Transverse colon (tissue), 4 donors: ENCODE measurements around the gene NEO1. TPM values are rescaled to one million over a fixed set of nuclear protein-coding genes. Genes with fewer than 3 reads are reported as not detected.

Source experiments
- DNase-seq: peaks from one replicate; pipeline ENCODE4 v3.0.0-alpha.2; 2019
- H3K27ac ChIP-seq, 4 donors: fragments of 200-600 bp; sonication (generic); 2 replicates each; pipeline ENCODE4 v1.5.1; 2016 to 2018; ENCODE audit warnings: inconsistent platforms in 4 of 4
- H3K27me3 ChIP-seq: fragments of 200-600 bp; sonication (generic); 2 replicates; pipeline ENCODE4 v1.5.1; 2017; ENCODE audit warnings: inconsistent platforms
- H3K36me3 ChIP-seq, 4 donors: fragments of 200-600 bp; sonication (generic); 2 replicates each; pipeline ENCODE4 v1.5.1; 2017 to 2019; ENCODE audit warnings: inconsistent platforms in 4 of 4
- H3K4me1 ChIP-seq, 4 donors: fragments of 200-600 bp; sonication (generic); 2 replicates each; pipeline ENCODE4 v1.5.1; 2017 to 2020; ENCODE audit warnings: inconsistent platforms in 4 of 4
- H3K4me3 ChIP-seq, 4 donors: fragments of 200-600 bp; sonication (generic); 1 replicate in 1 of 4; 2 replicates in 3 of 4; pipeline versions ENCODE4 v1.5.1 to v1.6.1; 2017 to 2019; ENCODE audit warnings: inconsistent platforms in 4 of 4
- H3K9me3 ChIP-seq, 2 donors: fragments of 200-600 bp; sonication (generic); 2 replicates each; pipeline ENCODE4 v1.5.1; 2017 to 2019; ENCODE audit warnings: inconsistent platforms in 2 of 2
- CTCF ChIP-seq, 5 experiments: fragments of 200-600 bp in 3 of 5; fragments of 450-650 bp in 2 of 5; sonication (generic) in 3 of 5; IDR thresholded peaks; 1 replicate in 2 of 5; 2 replicates in 3 of 5; pipeline ENCODE4 v1.5.1; 2016 to 2017; ENCODE audit warnings: antibody characterized with exemption in 5 of 5, inconsistent platforms in 3 of 5, mild to moderate bottlenecking in 2 of 5, moderate library complexity in 1 of 5
- EP300 ChIP-seq: sonication (generic); formaldehyde crosslinking; IDR thresholded peaks from one replicate; pipeline ENCODE4 v1.6.1; 2017; ENCODE audit warnings: antibody characterized with exemption, low read depth
- POLR2A ChIP-seq: fragments of 450-650 bp; IDR thresholded peaks from one replicate; pipeline ENCODE4 v1.6.1; 2016; ENCODE audit warnings: antibody characterized with exemption, mild to moderate bottlenecking, moderate library complexity
- POLR2AphosphoS5 ChIP-seq, 3 donors: sonication (generic); formaldehyde crosslinking; IDR thresholded peaks; one replicate each; pipeline ENCODE4 v1.6.1; 2016; ENCODE audit warnings: antibody characterized with exemption in 3 of 3
- WGBS, 2 donors: methylation state at CpG; one replicate each; pipeline ENCODE4 v1.1.5; 2018; ENCODE audit warnings: low coverage in 1 of 2; 5-methylcytosine and 5-hydroxymethylcytosine counted together
- in situ Hi-C, 4 donors: fragments of 200-750 bp; cut with MboI; loops; one replicate each; pipeline versions ENCODE4 v1.15.0 to v1.15.1; 2017; ENCODE audit warnings: low sequenced_read_pairs in 3 of 4, low pct_ligation_motif_present in 1 of 4, low pct_unique_long_range_greater_than_20kb in 1 of 4
- intact Hi-C: fragments of 100-400 bp; cut with DNase I; formaldehyde crosslinking; loops from one replicate; pipeline ENCODE4 v1.15.1; 2023; ENCODE audit warnings: low total_unique reads
- total RNA-seq, 4 donors: library from RNA; depleted of rRNA; stranded (reverse); fragments of >200 nt; gene quantifications; one replicate each; pipeline ENCODE4 v1.1.0, GENCODE V29; 2016

NEO1 gene
- total RNA-seq, 4 donors from 2014 or later = 100 to 188 (median 135) TPM

GRCh38 chr15:73033611-73034010, 18.7 kb upstream of the NEO1 start:
- TF ChIP-seq POLR2AphosphoS5 (IDR thresholded peaks at IDR 0.05) (no peak), POLR2A (no peak), EP300 (no peak), CTCF (IDR thresholded peaks at IDR 0.05) (no peak)
- no peak overlapping the region for H3K4me3 ChIP-seq
- peaks cover 1% of the 10 kb centered on the region for H3K27me3 ChIP-seq
- WGBS, 2 donors = 85 to 100% methylated on average over 2 to 5 of the region's 5 CpGs
- DNase-seq = no peak
- H3K27ac ChIP-seq = no peak overlapping the region
- intact Hi-C loops (no loop called here), in situ Hi-C loops (no loop called here)
- H3K9me3 ChIP-seq = no peaks in the 10 kb centered on the region
- H3K36me3 ChIP-seq = no peaks in the 10 kb centered on the region
- H3K4me1 ChIP-seq = peaks cover 0 to 10% (median 5%) of the 10 kb centered on the region in 4 donors

- no peak overlapping the region for H3K4me3 ChIP-seq
- no peak overlapping the region for H3K27ac ChIP-seq
- WGBS, 2 donors = 33 to 61% methylated on average over 1 of the region's 1 CpG
- H3K27me3 ChIP-seq = no peaks in the 10 kb centered on the region
- no peaks in the 10 kb centered on the region for H3K9me3 ChIP-seq
- intact Hi-C loops = no loop called here
- no peak for DNase-seq
- no peak for TF ChIP-seq EP300
- no peak for TF ChIP-seq POLR2A
- TF ChIP-seq CTCF (IDR thresholded peaks at IDR 0.05) = no peak
- no peak for TF ChIP-seq POLR2AphosphoS5 (IDR thresholded peaks at IDR 0.05)
- no peaks in the 10 kb centered on the region for H3K36me3 ChIP-seq
- peaks cover 0 to 4% (median 2%) of the 10 kb centered on the region in 4 donors for H3K4me1 ChIP-seq
- in situ Hi-C loops = no loop called here
Measured at GRCh38 chr15:73034221-73034620, 18.0 kb upstream of the NEO1 start.

GRCh38 chr15:73035221-73035620, 17.0 kb upstream of the NEO1 start:
- intact Hi-C loops = no loop called here
- WGBS, 2 donors = 71 to 74% methylated on average over 1 to 2 of the region's 2 CpGs
- in situ Hi-C loops = no loop called here

GRCh38 chr15:73038220-73038619, 14.0 kb upstream of the NEO1 start:
- intact Hi-C loops = no loop called here
- H3K27me3 ChIP-seq = no peaks in the 10 kb centered on the region

More at GRCh38 chr15:73035221-73035620, 17.0 kb upstream of the NEO1 start:
- H3K4me1 ChIP-seq = no peaks in the 10 kb centered on the region
- TF ChIP-seq CTCF (IDR thresholded peaks at IDR 0.05) = no peak
- TF ChIP-seq POLR2AphosphoS5 (IDR thresholded peaks at IDR 0.05) = no peak
- TF ChIP-seq POLR2A = no peak
- TF ChIP-seq EP300 = no peak
- H3K27ac ChIP-seq = no peak overlapping the region
- H3K4me3 ChIP-seq = no peak overlapping the region
- no peaks in the 10 kb centered on the region for H3K36me3 ChIP-seq
- no peak for DNase-seq
- no peaks in the 10 kb centered on the region for H3K27me3 ChIP-seq
- H3K9me3 ChIP-seq = no peaks in the 10 kb centered on the region

More at GRCh38 chr15:73038220-73038619, 14.0 kb upstream of the NEO1 start:
- no peaks in the 10 kb centered on the region for H3K4me1 ChIP-seq
- H3K9me3 ChIP-seq = no peaks in the 10 kb centered on the region
- WGBS, 2 donors = 50 to 80% methylated on average over 1 to 4 of the region's 4 CpGs
- no peak overlapping the region for H3K27ac ChIP-seq
- TF ChIP-seq EP300 = no peak
- TF ChIP-seq POLR2AphosphoS5 (IDR thresholded peaks at IDR 0.05) = no peak
- no peak for TF ChIP-seq POLR2A
- TF ChIP-seq CTCF (IDR thresholded peaks at IDR 0.05) = no peak
- no peak overlapping the region for H3K4me3 ChIP-seq
- no peak for DNase-seq
- in situ Hi-C loops = no loop called here
- H3K36me3 ChIP-seq = no peaks in the 10 kb centered on the region
